Neuron (in vitro differentiated cells): ENCODE measurements around the gene LMOD3.

Source experiments
- H2AFZ ChIP-seq: one replicate; pipeline ENCODE4 v1.6.1; 2013; ENCODE audit warnings: low read depth, mild to moderate bottlenecking, inconsistent platforms, low read length, moderate library complexity
- H3K27me3 ChIP-seq: one replicate; pipeline ENCODE4 v1.6.1; 2013; ENCODE audit warnings: low read length; ENCODE audit not compliant: insufficient read depth
- H3K36me3 ChIP-seq: one replicate; pipeline ENCODE4 v1.6.1; 2013; ENCODE audit warnings: low read length; ENCODE audit not compliant: insufficient read depth
- H3K4me1 ChIP-seq: one replicate; pipeline ENCODE4 v1.6.1; 2013; ENCODE audit warnings: low read length; ENCODE audit not compliant: insufficient read depth
- H3K4me3 ChIP-seq: 2 replicates; pipeline ENCODE4 v1.5.1; 2013; ENCODE audit warnings: mild to moderate bottlenecking, low read length, moderate library complexity
- H3K9me3 ChIP-seq: one replicate; pipeline ENCODE4 v1.6.1; 2013; ENCODE audit warnings: low read length

The LMOD3 gene

DNA sequence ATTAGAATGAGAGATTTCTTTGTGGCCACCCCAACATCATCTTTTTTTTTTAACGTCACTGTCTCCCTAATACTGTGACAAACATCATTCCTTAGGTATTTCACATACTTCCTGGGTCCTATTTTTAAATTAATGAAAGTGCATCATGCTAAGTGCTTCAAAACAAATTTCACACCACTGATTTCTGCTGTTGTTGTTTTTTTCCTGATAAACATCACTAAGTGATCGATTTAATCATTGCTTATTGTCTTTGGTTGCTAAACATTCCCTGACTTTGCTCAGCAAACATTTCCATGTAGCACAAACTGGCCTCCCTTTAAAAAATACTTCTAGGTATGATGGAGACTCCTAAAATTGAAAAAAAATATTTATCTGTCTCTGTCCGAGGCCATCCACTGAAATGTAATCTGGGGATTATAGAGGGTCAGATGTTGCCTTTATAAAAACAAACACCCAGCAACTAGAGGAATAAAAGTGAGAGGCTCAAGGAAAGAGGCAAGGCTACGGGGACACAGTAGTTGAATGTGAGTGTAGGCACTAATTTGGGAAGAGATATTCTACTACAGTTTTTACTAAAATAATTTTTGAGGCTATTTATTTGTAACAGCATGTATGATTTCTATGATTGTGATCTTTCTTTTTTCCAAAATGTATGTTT is 20.5 kb upstream of the LMOD3 start:
- Histone ChIP-seq H3K4me3 (no peak overlapping the region), H2AFZ (no peak overlapping the region), H3K27me3 (no peaks in the 10 kb centered on the region), H3K9me3 (no peaks in the 10 kb centered on the region), H3K36me3 (no peaks in the 10 kb centered on the region), H3K4me1 (peaks cover 7% of the 10 kb centered on the region)

GRCh38 chr3:69142090-69142489 is 19.7 kb upstream of the LMOD3 start:
- Histone ChIP-seq H3K36me3 (no peaks in the 10 kb centered on the region), H3K4me1 (peaks cover 7% of the 10 kb centered on the region), H2AFZ (no peak overlapping the region), H3K9me3 (no peaks in the 10 kb centered on the region), H3K4me3 (no peak overlapping the region), H3K27me3 (no peaks in the 10 kb centered on the region)

- Histone ChIP-seq H3K4me1 (peaks cover 7% of the 10 kb centered on the region), H2AFZ (no peak overlapping the region), H3K36me3 (no peaks in the 10 kb centered on the region), H3K9me3 (no peaks in the 10 kb centered on the region), H3K4me3 (no peak overlapping the region), H3K27me3 (no peaks in the 10 kb centered on the region)
These were observed 18.9 kb upstream of the LMOD3 start for GRCh38 chr3:69141313-69141712.

DNA sequence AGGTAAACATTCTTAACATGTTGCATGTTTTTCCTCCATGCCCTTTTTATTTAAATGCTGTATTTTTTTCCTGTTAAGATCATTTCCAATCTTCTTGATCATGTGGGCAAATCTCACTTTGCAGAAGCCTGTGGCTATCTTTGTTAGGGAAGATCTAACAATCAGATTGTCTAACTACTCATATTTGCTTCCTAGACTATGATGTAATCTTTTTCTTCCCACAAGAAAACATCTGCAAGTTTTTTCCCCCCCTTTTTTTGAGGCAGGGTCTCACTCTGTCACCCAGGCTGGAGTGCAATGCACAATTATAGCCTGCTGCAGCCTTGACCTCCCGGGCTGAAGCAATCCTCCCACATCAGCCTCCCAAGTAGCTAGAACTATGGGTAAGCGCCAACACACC is 15.0 kb upstream of the LMOD3 start:
- H3K27me3 ChIP-seq, result no peaks in the 10 kb centered on the region
- H3K36me3 ChIP-seq, result no peaks in the 10 kb centered on the region
- no peaks in the 10 kb centered on the region for H3K9me3 ChIP-seq
- no peak overlapping the region for H3K4me3 ChIP-seq
- H2AFZ ChIP-seq, result peak overlapping the region; percentile 10
- H3K4me1 ChIP-seq, result no peaks in the 10 kb centered on the region

DNA sequence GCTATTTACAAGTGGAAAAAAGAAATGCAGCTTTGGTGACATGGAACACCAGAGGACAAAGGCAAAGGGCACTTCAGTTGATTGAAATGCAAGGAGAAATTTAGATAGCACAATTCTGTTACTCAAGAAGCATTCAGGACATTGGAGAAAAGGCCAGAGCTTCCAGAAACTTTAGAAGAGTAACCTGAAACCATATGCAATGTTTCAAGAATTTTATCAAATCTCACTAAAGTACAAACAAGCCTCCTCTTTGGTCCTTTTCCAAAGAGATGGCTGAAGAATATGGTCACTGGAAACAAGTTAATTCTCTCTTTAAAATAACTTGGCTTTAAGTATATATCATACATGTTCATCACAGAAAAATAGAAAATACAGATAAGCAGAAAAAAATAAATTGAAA is 14.6 kb upstream of the LMOD3 start:
- H3K9me3 ChIP-seq, result no peaks in the 10 kb centered on the region

GRCh38 chr3:69130689-69131088 is 8.3 kb upstream of the LMOD3 start:
- no peaks in the 10 kb centered on the region for H3K9me3 ChIP-seq
- no peaks in the 10 kb centered on the region for H3K36me3 ChIP-seq
- H3K4me1 ChIP-seq, result no peaks in the 10 kb centered on the region
- no peak overlapping the region for H2AFZ ChIP-seq
- no peak overlapping the region for H3K4me3 ChIP-seq
- no peaks in the 10 kb centered on the region for H3K27me3 ChIP-seq

More for the DNA sequence above, 14.6 kb upstream of the LMOD3 start:
- Histone ChIP-seq H3K27me3 (no peaks in the 10 kb centered on the region), H3K36me3 (no peaks in the 10 kb centered on the region), H3K4me1 (no peaks in the 10 kb centered on the region), H3K4me3 (no peak overlapping the region), H2AFZ (peak overlapping the region; percentile 10)

- Histone ChIP-seq H3K36me3 (no peaks in the 10 kb centered on the region), H3K27me3 (no peaks in the 10 kb centered on the region), H3K9me3 (no peaks in the 10 kb centered on the region), H2AFZ (no peak overlapping the region), H3K4me1 (no peaks in the 10 kb centered on the region), H3K4me3 (no peak overlapping the region)
These were observed 7.1 kb upstream of the LMOD3 start for GRCh38 chr3:69129531-69129930.

DNA sequence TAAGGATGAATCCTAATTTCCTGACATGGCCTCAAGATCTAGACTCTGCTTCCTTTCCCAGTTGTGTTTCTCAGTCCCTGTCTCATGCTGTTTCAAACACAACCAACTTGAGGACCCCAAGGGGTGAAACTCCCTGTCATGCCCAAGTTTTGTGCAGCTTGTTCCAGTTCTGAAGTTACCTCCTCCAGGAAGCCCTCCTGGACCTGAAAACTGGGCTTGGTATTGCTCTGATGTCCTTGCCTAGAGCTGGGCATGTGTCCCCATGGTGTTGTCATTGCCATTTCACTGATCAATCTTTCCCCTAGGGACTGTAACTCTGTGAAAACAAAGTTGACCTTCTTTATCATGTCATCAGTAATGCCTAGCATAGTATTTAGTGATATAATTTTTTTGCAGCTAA is 6.1 kb upstream of the LMOD3 start:
- Histone ChIP-seq H3K4me3 (no peak overlapping the region), H3K9me3 (no peaks in the 10 kb centered on the region), H3K27me3 (no peaks in the 10 kb centered on the region), H3K4me1 (no peaks in the 10 kb centered on the region), H3K36me3 (no peaks in the 10 kb centered on the region), H2AFZ (no peak overlapping the region)

- Histone ChIP-seq H3K36me3 (no peaks in the 10 kb centered on the region), H3K9me3 (no peaks in the 10 kb centered on the region), H3K4me1 (peaks cover 4% of the 10 kb centered on the region), H2AFZ (no peak overlapping the region), H3K27me3 (no peaks in the 10 kb centered on the region), H3K4me3 (no peak overlapping the region)
These were observed 4.6 kb upstream of the LMOD3 start for GRCh38 chr3:69126999-69127398.

DNA sequence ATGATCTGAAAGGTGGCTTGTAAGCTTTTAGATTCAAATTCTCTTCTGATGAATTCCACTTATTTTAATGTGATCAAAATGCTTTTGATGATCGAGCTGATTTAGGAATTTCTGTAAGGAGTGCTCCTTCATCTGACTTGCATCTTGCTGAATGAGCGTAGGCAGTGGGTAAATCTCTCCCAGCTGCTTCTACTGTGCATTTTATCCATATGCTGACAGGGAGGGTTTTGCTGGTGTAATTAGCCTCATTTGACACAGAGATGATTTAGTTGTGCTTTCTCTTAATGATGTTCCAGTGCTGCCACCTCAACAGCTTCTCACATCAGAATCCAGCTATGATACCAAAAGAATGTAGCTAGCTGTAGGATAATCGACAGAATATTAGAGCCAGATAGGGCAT is 3.8 kb upstream of the LMOD3 start:
- no peak overlapping the region for H3K4me3 ChIP-seq
- H2AFZ ChIP-seq, result no peak overlapping the region
- H3K9me3 ChIP-seq, result no peaks in the 10 kb centered on the region
- H3K27me3 ChIP-seq, result no peaks in the 10 kb centered on the region
- peaks cover 6% of the 10 kb centered on the region for H3K4me1 ChIP-seq
- H3K36me3 ChIP-seq, result no peaks in the 10 kb centered on the region

GRCh38 chr3:69121950-69122349 is 445 bp downstream of the LMOD3 start:
- Histone ChIP-seq H2AFZ (peak overlapping the region; percentile 18), H3K9me3 (no peaks in the 10 kb centered on the region), H3K36me3 (no peaks in the 10 kb centered on the region), H3K4me3 (no peak overlapping the region), H3K27me3 (no peaks in the 10 kb centered on the region), H3K4me1 (peaks cover 6% of the 10 kb centered on the region)

- Histone ChIP-seq H2AFZ (peak overlapping the region; percentile 18), H3K9me3 (no peaks in the 10 kb centered on the region), H3K4me3 (no peak overlapping the region), H3K4me1 (peaks cover 6% of the 10 kb centered on the region), H3K27me3 (no peaks in the 10 kb centered on the region), H3K36me3 (no peaks in the 10 kb centered on the region)
These were observed 882 bp downstream of the LMOD3 start for GRCh38 chr3:69121513-69121912.

DNA sequence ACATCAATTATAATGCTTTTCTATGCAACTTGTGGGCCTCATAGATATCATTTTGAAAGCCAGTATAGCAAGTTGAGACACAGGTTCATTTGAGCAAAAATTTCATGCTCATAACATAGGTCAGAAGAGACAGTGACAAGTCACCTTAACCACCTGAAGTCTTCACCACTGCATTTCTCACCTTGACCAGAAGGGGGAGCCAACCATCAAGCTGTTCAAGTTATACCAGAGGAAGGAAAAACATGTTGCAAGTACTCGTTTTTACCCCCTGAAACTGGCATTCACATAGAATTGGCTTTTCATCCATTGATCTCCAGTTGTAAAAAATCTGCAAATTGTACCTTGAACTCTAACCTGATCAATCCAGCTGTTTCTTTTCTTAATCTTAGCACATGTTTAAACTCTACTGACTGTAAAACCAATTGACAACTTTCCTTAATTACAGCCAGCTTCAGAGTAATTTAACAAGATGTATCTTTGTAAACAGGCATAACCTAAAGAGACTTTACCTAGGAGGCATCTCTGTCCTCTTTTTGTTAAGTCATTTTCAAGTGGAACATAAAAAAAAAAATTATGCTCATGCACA is 1.4 kb downstream of the LMOD3 start:
- no peaks in the 10 kb centered on the region for H3K9me3 ChIP-seq
- H2AFZ ChIP-seq, result no peak overlapping the region
- peaks cover 6% of the 10 kb centered on the region for H3K4me1 ChIP-seq
- H3K4me3 ChIP-seq, result no peak overlapping the region
- no peaks in the 10 kb centered on the region for H3K36me3 ChIP-seq
- no peaks in the 10 kb centered on the region for H3K27me3 ChIP-seq

- no peaks in the 10 kb centered on the region for H3K27me3 ChIP-seq
- no peaks in the 10 kb centered on the region for H3K9me3 ChIP-seq
- H2AFZ ChIP-seq, result no peak overlapping the region
- no peak overlapping the region for H3K4me3 ChIP-seq
- H3K4me1 ChIP-seq, result peaks cover 6% of the 10 kb centered on the region
- H3K36me3 ChIP-seq, result no peaks in the 10 kb centered on the region
These were observed 2.7 kb downstream of the LMOD3 start for GRCh38 chr3:69119681-69120080.
